ENCODE results near the gene DDX1.

Gene DDX1

DNA sequence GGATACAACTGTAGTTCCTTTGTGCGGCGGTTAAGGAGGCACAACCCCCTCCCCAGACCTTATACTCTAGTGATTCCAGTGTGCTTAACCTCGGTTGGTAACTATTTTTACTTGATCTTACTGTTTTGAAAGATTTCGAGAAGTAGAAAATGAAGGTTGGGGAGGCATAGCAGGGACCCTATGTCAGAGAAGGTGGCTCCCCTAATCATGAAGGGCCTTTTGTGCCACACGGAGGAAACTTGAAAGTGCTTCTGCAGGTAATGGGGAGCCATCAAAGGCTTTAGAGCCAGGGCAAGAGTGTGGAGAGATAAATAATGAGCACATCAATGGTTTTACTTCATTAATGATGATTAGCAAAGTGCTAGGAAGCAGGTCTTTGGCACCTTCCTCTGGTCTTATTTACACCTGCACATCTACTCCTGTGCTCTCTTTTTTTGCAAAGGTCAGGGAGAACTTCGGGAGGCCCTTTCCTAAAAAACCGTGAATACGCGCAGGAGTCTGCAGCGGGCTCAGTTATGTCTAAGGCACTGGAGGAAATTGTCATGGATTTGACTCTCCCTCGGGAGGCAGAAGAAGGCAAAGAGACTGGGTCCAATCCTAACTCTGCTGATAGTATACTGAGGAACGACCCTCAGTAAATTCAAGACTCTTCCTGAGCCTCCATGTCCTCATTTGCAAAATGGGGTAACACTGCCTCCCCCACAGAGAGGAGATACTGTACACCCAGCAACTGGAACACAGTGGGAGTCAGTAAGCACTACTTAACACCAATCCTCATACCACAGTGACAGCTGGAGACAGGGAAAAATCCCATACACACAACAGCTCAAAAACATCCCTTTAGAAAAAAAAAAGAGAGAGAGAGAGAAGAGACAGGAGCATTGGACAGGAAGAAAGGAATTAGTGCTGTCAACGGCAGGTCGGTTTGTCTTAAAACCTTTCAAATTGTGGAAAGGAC lies 81.6 kb downstream of the DDX1 start:
- TF ChIP-seq, protein P1, sequence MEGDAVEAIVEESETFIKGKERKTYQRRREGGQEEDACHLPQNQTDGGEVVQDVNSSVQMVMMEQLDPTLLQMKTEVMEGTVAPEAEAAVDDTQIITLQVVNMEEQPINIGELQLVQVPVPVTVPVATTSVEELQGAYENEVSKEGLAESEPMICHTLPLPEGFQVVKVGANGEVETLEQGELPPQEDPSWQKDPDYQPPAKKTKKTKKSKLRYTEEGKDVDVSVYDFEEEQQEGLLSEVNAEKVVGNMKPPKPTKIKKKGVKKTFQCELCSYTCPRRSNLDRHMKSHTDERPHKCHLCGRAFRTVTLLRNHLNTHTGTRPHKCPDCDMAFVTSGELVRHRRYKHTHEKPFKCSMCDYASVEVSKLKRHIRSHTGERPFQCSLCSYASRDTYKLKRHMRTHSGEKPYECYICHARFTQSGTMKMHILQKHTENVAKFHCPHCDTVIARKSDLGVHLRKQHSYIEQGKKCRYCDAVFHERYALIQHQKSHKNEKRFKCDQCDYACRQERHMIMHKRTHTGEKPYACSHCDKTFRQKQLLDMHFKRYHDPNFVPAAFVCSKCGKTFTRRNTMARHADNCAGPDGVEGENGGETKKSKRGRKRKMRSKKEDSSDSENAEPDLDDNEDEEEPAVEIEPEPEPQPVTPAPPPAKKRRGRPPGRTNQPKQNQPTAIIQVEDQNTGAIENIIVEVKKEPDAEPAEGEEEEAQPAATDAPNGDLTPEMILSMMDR (IDR thresholded peaks at IDR 0.05; ENCODE audit: insufficient read depth, low read depth, low read length, missing control alignments), result no peak
- no peak overlapping the region for H3K4me3 ChIP-seq (ENCODE audit: low read depth, low read length)
- DNase-seq (ENCODE audit: low read depth), result no peak

- TF ChIP-seq, protein P1 (IDR thresholded peaks at IDR 0.05; ENCODE audit: insufficient read depth, low read depth, low read length, missing control alignments), result no peak
- H3K4me3 ChIP-seq (ENCODE audit: low read depth, low read length), result no peak overlapping the region
- no peak for DNase-seq (ENCODE audit: low read depth)
Measured at GRCh38 chr2:15673919-15674636, 82.4 kb downstream of the DDX1 start.

DNA sequence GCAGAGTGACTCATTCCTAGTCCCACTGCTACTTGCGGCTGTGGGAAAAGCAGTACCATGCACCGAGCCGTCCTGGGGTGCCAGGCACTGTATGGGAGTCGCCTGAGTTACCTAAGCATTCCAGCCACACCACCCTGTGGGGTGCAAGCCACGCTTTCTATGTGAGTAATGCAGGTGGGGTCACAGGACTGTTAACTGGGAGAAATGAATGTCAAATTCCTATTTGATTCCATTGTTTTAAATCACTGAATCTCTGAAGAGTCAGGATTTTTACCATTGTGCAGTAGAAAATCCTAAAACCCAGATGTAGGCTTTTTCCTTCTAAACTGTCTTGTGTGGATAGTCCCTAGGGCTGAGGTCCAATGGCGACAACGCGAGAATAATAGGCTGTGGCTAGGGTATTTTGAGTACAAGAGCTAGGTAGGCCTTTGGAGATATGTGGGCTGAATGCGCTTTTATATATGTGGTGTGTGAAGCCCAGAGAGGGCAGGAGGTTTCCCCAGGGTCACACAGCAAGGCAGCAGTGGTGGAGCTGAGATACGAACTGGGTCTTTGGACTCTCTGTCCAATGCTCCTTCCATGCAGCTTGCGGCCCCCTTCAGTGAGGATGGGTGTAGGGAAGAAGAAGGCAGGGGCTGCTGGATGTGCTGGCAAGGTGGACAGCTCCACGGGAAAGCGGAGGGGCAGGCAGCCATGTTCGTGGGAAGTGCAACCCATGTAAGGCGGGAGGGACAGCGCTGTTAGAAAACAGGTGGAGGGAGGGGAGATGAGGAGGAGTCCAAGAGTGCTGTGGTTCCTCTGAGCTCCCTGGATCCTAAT lies 83.2 kb downstream of the DDX1 start:
- TF ChIP-seq, protein P1 (IDR thresholded peaks at IDR 0.05; ENCODE audit: insufficient read depth, low read depth, low read length, missing control alignments), result no peak
- H3K4me3 ChIP-seq (ENCODE audit: low read depth, low read length), result no peak overlapping the region
- DNase-seq (ENCODE audit: low read depth), result no peak

DNA sequence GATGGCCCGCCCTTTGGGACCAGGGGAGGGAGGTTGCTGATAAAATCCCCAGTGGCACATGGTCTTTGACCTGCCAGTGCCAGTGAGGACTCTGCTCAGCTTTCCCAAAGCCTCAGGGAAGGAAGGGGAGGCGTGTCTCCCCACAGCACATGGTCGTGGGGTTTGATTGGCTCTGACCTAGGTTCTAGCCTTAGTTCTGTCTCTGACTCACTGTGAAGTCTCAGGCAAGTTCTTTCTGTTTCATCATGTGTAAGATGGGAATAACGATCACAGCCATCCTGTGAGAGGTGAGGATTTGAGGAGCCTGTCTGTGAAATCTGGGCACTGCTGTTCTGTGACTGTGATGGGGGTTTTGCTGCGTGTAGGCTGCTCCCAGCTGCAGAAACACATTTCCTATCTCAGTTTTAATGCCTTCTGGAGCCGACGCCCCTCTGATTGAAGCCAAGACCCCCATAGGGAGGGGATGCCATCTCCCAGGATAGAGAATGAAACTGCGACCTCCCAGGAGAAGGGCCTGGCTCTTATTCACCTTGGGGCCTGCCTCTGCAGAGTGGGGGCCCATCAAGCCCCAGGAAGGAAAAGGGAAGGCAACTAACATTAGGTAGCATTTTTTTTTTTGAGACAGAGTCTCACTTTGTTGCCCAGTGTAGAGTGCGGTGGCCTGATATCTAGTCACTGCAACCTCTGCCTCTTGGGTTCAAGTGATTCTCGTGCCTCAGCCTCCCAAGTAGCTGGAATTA lies 84.0 kb downstream of the DDX1 start:
- no peak overlapping the region for H3K4me3 ChIP-seq (ENCODE audit: low read depth, low read length)
- TF ChIP-seq, protein P1 (IDR thresholded peaks at IDR 0.05; ENCODE audit: insufficient read depth, low read depth, low read length, missing control alignments), result no peak
- DNase-seq (ENCODE audit: low read depth), result no peak

DNA sequence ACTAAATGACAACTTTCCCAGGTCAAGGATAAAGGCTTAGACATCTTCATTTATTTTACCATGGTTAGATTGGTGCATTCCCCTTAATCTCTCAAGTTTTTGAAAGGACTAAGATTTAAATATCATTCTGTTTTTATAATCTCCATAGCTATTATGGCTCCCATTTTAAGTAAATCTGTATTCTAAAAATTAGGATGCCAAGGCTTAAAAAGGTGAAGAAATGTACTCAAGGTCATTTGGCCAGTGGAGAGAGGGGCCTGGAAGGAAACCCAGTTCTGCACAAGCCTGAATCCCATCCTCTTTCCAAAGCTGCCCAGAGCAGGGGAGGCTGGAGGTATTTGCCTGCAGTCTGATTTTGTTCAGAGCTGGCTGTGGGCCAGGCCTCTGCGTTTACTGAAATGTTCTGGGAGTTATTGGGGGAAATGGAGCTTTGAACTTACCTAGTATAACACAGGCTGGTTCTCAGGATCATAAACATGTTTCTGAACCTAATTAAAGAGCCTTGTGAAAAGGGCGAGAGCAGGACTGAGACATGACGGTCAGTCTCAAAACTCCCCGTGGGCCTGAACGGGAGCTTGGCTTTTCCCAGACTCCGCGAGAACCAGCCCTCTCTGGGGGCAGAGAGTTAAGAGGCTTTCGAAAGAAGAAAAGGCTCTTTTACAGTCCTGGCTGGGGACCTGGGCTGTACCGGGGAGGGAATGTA lies 85.6 kb downstream of the DDX1 start:
- no peak overlapping the region for H3K4me3 ChIP-seq (ENCODE audit: low read depth, low read length)
- TF ChIP-seq, protein P1 (IDR thresholded peaks at IDR 0.05; ENCODE audit: insufficient read depth, low read depth, low read length, missing control alignments), result no peak
- no peak for DNase-seq (ENCODE audit: low read depth)
